Left ventricle myocardium inferior (tissue), 1 donor: ENCODE data around the gene SLC26A6. TPM values are rescaled to one million over a fixed set of nuclear protein-coding genes. Genes with fewer than 3 reads are reported as not detected.

Experiments used
- DNase-seq: peaks from one replicate; pipeline ENCODE4 v3.0.0-alpha.2; 2020
- H3K27ac ChIP-seq: fragments of 200-600 bp; replicated peaks from 2 replicates; pipeline ENCODE4 v1.8.0; 2021
- H3K27me3 ChIP-seq: fragments of 200-600 bp; 2 replicates; pipeline ENCODE4 v1.8.0; 2021; ENCODE audit warnings: low read depth
- H3K36me3 ChIP-seq: fragments of 200-600 bp; 2 replicates; pipeline ENCODE4 v1.8.0; 2021
- H3K4me1 ChIP-seq: fragments of 200-600 bp; 2 replicates; pipeline ENCODE4 v1.8.0; 2021
- H3K4me3 ChIP-seq: fragments of 200-600 bp; 2 replicates; pipeline ENCODE4 v1.8.0; 2021; ENCODE audit warnings: mild to moderate bottlenecking, moderate library complexity
- H3K9me3 ChIP-seq: fragments of 200-600 bp; replicated peaks from 2 replicates; pipeline ENCODE4 v1.8.0; 2021
- intact Hi-C: fragments of 100-400 bp; cut with micrococcal nuclease; formaldehyde crosslinking; loops from one replicate; pipeline ENCODE4 v1.11.0; 2022
- total RNA-seq: library from RNA; stranded (reverse); fragmentation: NEBNext Ultra II Directional; extraction: Animal tissue kit (Norgen Biotek cat#: 25700); gene quantifications from one replicate; pipeline ENCODE4 v1.2.1, GENCODE V29; 2021
- TF ChIP-seq, protein P1 (sequence below): fragments of 200-600 bp; IDR thresholded peaks from 2 replicates; pipeline ENCODE4 v1.8.0; 2021; ENCODE audit warnings: antibody characterized with exemption, mild to moderate bottlenecking, borderline replicate concordance
- donor health status: DM: no; HTN: yes; CAD: no; lungs with severe emphysema.

SLC26A6 gene
- total RNA-seq, 1 donor from 2014 or later, result 12.9 TPM

DNA sequence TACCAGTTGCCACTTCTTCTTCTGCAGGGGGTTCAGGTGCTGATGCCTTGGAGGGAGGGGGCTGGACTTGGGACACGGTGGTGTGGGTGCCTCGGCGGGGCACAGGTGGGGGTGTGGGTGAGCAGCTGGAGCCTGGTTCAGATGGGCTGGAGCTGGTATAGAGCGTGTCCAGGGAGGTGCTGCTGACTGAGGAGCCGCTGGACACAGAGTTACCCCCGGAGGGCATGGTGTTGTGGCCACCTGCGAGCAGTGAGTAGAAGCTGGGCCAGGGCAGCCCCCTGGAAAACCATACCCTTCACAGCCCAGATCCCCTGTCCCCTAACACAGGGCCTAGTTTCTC is 46.2 kb upstream of the SLC26A6 start:
- Histone ChIP-seq H3K27me3 (no peaks in the 10 kb centered on the region), H3K27ac (no peak overlapping the region), H3K9me3 (no peaks in the 10 kb centered on the region), H3K36me3 (peaks cover 56% of the 10 kb centered on the region), H3K4me1 (peaks cover 36% of the 10 kb centered on the region), H3K4me3 (no peak overlapping the region)
- TF ChIP-seq, protein P1, sequence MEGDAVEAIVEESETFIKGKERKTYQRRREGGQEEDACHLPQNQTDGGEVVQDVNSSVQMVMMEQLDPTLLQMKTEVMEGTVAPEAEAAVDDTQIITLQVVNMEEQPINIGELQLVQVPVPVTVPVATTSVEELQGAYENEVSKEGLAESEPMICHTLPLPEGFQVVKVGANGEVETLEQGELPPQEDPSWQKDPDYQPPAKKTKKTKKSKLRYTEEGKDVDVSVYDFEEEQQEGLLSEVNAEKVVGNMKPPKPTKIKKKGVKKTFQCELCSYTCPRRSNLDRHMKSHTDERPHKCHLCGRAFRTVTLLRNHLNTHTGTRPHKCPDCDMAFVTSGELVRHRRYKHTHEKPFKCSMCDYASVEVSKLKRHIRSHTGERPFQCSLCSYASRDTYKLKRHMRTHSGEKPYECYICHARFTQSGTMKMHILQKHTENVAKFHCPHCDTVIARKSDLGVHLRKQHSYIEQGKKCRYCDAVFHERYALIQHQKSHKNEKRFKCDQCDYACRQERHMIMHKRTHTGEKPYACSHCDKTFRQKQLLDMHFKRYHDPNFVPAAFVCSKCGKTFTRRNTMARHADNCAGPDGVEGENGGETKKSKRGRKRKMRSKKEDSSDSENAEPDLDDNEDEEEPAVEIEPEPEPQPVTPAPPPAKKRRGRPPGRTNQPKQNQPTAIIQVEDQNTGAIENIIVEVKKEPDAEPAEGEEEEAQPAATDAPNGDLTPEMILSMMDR, result no peak
- intact Hi-C loops, result no loop called here
- no peak for DNase-seq

DNA sequence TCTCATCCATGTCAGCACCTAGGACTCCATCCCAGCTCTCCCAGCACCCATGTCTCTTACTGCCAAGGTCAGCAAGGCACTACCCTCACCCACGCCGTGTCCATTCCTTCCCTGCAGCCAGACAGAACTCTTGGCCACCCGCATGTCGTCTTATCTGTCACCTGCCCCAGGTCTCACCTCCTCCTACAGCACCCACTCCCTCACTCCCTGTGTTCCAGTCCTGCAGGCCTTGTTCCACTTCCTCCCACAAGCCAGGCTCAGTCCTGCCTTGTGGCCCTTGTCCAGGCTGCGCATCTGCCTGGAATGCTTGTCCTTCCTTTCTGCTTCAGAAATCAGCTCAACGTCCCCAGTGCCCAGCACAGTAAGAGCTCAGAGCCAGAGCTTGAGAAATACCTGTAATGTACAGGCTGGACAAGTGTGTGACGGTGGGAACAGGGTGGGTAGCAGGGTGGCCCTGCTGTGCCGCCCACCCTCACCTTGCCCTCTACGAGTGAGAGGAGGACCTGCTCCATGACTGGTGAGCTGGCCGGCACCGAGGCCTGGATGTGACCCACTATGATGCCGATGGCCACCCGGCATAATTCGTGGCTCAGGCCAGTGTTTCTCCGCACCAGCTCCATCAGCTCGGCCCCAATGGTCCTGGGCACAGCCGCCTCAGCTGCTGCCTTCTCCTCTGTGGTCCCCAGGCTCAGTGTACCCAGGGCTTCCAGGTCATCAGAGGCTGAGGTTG is 45.7 kb upstream of the SLC26A6 start:
- H3K4me1 ChIP-seq, result peaks cover 30% of the 10 kb centered on the region
- TF ChIP-seq, protein P1, result no peak
- H3K9me3 ChIP-seq, result no peaks in the 10 kb centered on the region
- intact Hi-C loops, result no loop called here
- H3K4me3 ChIP-seq, result no peak overlapping the region
- no peak overlapping the region for H3K27ac ChIP-seq
- no peaks in the 10 kb centered on the region for H3K27me3 ChIP-seq
- no peak for DNase-seq
- peaks cover 59% of the 10 kb centered on the region for H3K36me3 ChIP-seq

DNA sequence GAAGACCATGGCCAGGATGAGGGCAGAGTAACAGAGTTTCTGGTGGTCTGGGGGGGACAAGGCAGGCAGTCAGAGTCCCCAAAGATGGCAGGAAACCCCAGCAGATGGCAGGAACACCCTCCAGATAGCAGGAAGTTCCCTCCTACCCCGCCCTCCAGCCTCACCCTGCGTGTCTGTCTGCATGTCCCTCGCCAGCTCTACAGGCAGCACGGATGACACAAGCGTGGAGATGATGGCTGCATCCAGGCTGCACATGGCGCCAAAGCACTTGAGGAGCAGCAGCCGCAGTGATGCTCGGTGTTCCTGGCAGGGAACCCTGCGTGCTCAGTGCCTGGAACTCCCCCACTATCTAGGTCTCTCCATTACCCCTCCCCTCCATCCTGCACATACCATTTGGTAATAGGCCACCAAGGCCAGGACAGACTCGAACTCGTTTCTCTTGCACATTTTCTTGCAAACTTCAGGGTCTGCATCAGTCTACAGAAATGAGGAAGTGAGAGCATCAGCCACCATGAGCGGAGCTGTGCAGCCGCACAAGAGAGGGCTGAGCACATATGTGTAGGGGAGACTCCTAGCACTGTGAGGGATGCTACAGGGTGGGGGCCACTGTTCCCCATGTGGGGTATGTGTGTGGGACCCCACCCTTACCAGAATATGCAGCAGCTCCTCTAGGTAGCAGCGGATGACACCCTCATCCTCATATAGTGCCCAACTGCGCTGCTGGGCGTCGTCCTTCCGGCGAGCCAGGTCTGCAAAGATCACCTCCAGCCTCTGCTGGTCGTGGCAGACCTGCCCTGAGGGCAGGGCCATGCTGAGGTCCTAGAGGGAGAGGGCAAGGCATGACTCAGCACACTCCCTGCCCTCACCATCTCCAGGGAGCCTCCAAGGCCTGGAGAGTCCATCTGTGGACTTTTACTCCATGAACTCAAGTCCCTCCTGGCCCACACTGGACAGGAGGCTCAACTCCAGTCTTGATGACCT is 44.4 kb upstream of the SLC26A6 start:
- Histone ChIP-seq H3K36me3 (peaks cover 65% of the 10 kb centered on the region), H3K9me3 (no peaks in the 10 kb centered on the region), H3K27me3 (no peaks in the 10 kb centered on the region), H3K4me1 (peaks cover 20% of the 10 kb centered on the region), H3K4me3 (no peak overlapping the region), H3K27ac (no peak overlapping the region)
- TF ChIP-seq, protein P1, result no peak
- DNase-seq, result no peak
- intact Hi-C loops, result no loop called here

DNA sequence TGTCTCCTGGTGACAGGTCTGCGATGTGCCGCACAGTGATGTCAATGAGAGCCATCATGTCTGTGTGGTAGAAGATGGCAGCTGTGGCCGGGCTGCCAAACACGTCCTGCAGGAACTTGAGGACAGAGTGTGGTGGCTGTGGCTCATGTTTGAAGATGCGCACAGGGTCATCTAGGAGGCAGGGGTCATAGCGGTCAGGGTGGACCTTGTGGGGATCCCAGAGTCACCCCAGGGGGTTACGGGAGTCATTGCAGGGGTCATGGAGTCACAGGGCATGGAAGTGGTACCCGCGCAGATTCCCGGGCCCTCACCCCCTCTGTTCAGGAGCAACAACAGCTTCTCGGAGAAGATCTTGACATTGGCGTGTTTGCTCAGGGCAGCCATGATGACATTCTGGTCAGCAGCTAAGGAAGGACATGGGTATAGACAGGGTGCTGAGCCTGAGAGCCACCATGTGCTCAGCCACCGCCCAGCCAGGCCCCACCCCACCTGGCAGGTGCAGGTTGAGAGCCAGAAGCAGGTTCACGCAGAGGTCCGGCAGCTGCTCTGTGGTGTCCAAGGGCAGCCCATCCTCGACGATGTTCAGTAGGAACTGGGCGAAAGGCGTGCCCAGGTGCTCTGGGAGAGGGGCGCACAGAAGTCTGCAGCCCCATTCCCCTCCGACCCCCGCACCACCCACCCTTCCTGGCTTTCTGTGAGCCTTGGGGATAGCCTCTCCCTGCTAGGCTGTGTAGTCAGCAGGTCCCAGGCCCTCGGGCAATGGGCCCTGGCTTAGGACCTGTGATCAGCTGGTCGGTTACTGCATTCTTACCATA is 43.5 kb upstream of the SLC26A6 start:
- no peak for DNase-seq
- peaks cover 72% of the 10 kb centered on the region for H3K36me3 ChIP-seq
- intact Hi-C loops, result no loop called here
- TF ChIP-seq, protein P1, result no peak
- H3K9me3 ChIP-seq, result no peaks in the 10 kb centered on the region
- H3K27ac ChIP-seq, result no peak overlapping the region
- H3K4me1 ChIP-seq, result peaks cover 12% of the 10 kb centered on the region
- no peaks in the 10 kb centered on the region for H3K27me3 ChIP-seq
- H3K4me3 ChIP-seq, result no peak overlapping the region

DNA sequence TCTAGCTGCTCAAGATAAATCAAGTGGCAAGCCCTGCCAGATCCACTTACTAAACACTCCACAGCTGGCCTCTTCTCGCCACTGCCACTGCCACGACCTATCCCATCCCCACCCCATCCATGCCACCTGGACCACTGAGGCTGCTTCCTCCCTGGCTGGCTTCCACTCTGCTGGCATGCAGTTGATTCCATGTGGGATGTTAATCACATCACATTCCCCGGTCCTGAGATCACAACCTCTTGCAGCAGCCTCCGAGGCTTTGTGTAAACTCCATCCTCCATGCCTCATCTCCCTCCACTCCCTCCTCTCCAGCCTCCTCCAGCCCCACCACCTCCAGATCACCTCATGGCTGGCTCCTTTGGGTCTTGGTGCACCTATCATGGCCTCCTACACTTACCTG is 42.8 kb upstream of the SLC26A6 start:
- Histone ChIP-seq H3K27me3 (no peaks in the 10 kb centered on the region), H3K4me3 (no peak overlapping the region), H3K27ac (no peak overlapping the region), H3K9me3 (no peaks in the 10 kb centered on the region), H3K4me1 (peaks cover 5% of the 10 kb centered on the region), H3K36me3 (peaks cover 72% of the 10 kb centered on the region)
- no peak for DNase-seq
- TF ChIP-seq, protein P1, result no peak
- intact Hi-C loops, result no loop called here
